Measurements from ENCODE around the gene RAP1GAP2. TPM values are rescaled to one million over a fixed set of nuclear protein-coding genes. Genes with fewer than 3 reads are reported as not detected.

The RAP1GAP2 gene
- total and polyA plus RNA-seq, 10 donors = 1.2 to 32.7 (median 14.1) TPM

- no peak for DNase-seq
These were observed 180.9 kb downstream of the RAP1GAP2 start for GRCh38 chr17:2977157-2977556.

GRCh38 chr17:2978116-2978515, 181.9 kb downstream of the RAP1GAP2 start:
- 83 to 96% (median 89%) methylated on average over 9 of the region's 9 CpGs for WGBS, 5 donors
- Histone ChIP-seq H3K36me3 (peaks cover 0 to 35% (median 6%) of the 10 kb centered on the region in 6 donors), H3K9me3 (peaks cover 0 to 11% (median 0%) of the 10 kb centered on the region in 8 donors), H3K4me3 (no peak overlapping the region), H3K4me1 (no peaks in the 10 kb centered on the region), H3K27me3 (replicated peaks in 1 of 7) (no peaks in the 10 kb centered on the region), H3K27ac (no peak overlapping the region)
- DNase-seq = no peak
- TF ChIP-seq POLR2AphosphoS5 (IDR thresholded peaks at IDR 0.05) = no peak
- no peak for TF ChIP-seq POLR2A (IDR thresholded peaks at IDR 0.05)
- TF ChIP-seq CTCF (IDR thresholded peaks at IDR 0.05 in 8 of 11, conservative IDR thresholded peaks at IDR 0.05 in 3 of 11) = no peak
- intact Hi-C loops (cut with DNase I; ENCODE audit: low total_unique reads) = no loop called here

More at GRCh38 chr17:2977157-2977556, 180.9 kb downstream of the RAP1GAP2 start:
- TF ChIP-seq POLR2AphosphoS5 (IDR thresholded peaks at IDR 0.05) = no peak
- no peak for TF ChIP-seq POLR2A (IDR thresholded peaks at IDR 0.05)
- no peak for TF ChIP-seq CTCF (IDR thresholded peaks at IDR 0.05 in 8 of 11, conservative IDR thresholded peaks at IDR 0.05 in 3 of 11)
- H3K36me3 ChIP-seq = peaks cover 0 to 26% (median 5%) of the 10 kb centered on the region in 6 donors
- no peak overlapping the region for H3K27ac ChIP-seq
- 91 to 97% (median 95%) methylated on average over 3 of the region's 3 CpGs for WGBS, 5 donors
- no peaks in the 10 kb centered on the region for H3K27me3 ChIP-seq (replicated peaks in 1 of 7)
- intact Hi-C loops (cut with DNase I; ENCODE audit: low total_unique reads) = no loop called here
- H3K4me1 ChIP-seq = no peaks in the 10 kb centered on the region
- H3K4me3 ChIP-seq = no peak overlapping the region
- H3K9me3 ChIP-seq = peaks cover 0 to 11% (median 0%) of the 10 kb centered on the region in 8 donors

- no peak overlapping the region for H3K27ac ChIP-seq
- TF ChIP-seq POLR2A (IDR thresholded peaks at IDR 0.05) (no peak), POLR2AphosphoS5 (IDR thresholded peaks at IDR 0.05) (no peak), CTCF (IDR thresholded peaks at IDR 0.05 in 8 of 11, conservative IDR thresholded peaks at IDR 0.05 in 3 of 11) (no peak)
- DNase-seq = no peak
- no peak overlapping the region for H3K4me3 ChIP-seq
- peaks cover 0 to 40% (median 6%) of the 10 kb centered on the region in 6 donors for H3K36me3 ChIP-seq
- H3K4me1 ChIP-seq = no peaks in the 10 kb centered on the region
- WGBS, 5 donors = 90 to 95% (median 93%) methylated on average over 2 of the region's 2 CpGs
- H3K27me3 ChIP-seq (replicated peaks in 1 of 7) = no peaks in the 10 kb centered on the region
- H3K9me3 ChIP-seq = peaks cover 0 to 8% (median 0%) of the 10 kb centered on the region in 8 donors
- intact Hi-C loops (cut with DNase I; ENCODE audit: low total_unique reads) = no loop called here
These were observed 182.8 kb downstream of the RAP1GAP2 start for GRCh38 chr17:2978991-2979390.

GRCh38 chr17:2980211-2980903, 184.1 kb downstream of the RAP1GAP2 start:
- Histone ChIP-seq H3K4me1 (no peaks in the 10 kb centered on the region), H3K27me3 (replicated peaks in 1 of 7) (no peaks in the 10 kb centered on the region), H3K27ac (no peak overlapping the region), H3K9me3 (no peaks in the 10 kb centered on the region), H3K4me3 (no peak overlapping the region), H3K36me3 (peaks cover 0 to 54% (median 9%) of the 10 kb centered on the region in 6 donors)
- intact Hi-C loops (cut with DNase I; ENCODE audit: low total_unique reads) = no loop called here
- no peak for TF ChIP-seq POLR2AphosphoS5 (IDR thresholded peaks at IDR 0.05)
- no peak for TF ChIP-seq CTCF (IDR thresholded peaks at IDR 0.05 in 8 of 11, conservative IDR thresholded peaks at IDR 0.05 in 3 of 11)
- no peak for TF ChIP-seq POLR2A (IDR thresholded peaks at IDR 0.05)
- DNase-seq = peak; percentile 31
- 92 to 96% (median 94%) methylated on average over 13 of the region's 13 CpGs for WGBS, 5 donors

All from spleen (tissue), 11 donors.